Activated T-cell treated with anti-CD3 and anti-CD28 coated beads, Interleukin-2, amount 50 U/mL, for 72 hours (primary cell): Measurements from ENCODE around the gene RGCC. TPM values are rescaled to one million over a fixed set of nuclear protein-coding genes. Genes with fewer than 3 reads are reported as not detected.

ENCODE experiments used
- ATAC-seq, 2 donors: fragments of 150-1000 bp; cut with Tn5 transposase; replicated peaks in 1 of 2; 2 replicates each; pipeline ENCODE4 v1.10.0; 2021; ENCODE audit warnings: moderate library complexity in 2 of 2, mild to moderate bottlenecking in 1 of 2
- DNase-seq, 2 donors: peaks; one replicate each; pipeline ENCODE4 v3.0.0; 2021 to 2022; ENCODE audit warnings: mixed read lengths in 1 of 2
- H3K27ac Mint-ChIP-seq: one replicate; pipeline ENCODE4 v1.8.0; 2022; ENCODE audit warnings: mild to moderate bottlenecking, moderate library complexity, mixed read lengths
- H3K27me3 Mint-ChIP-seq: one replicate; pipeline ENCODE4 v1.8.0; 2022; ENCODE audit warnings: low read depth, mixed read lengths
- H3K36me3 Mint-ChIP-seq, 2 donors: one replicate each; pipeline ENCODE4 v1.8.0; 2022; ENCODE audit warnings: mixed read lengths in 2 of 2, mild to moderate bottlenecking in 1 of 2; ENCODE audit not compliant: insufficient read depth in 2 of 2
- H3K4me1 Mint-ChIP-seq: one replicate; pipeline ENCODE4 v1.8.0; 2022; ENCODE audit warnings: low read depth, mixed read lengths
- H3K4me3 Mint-ChIP-seq, 2 donors: one replicate each; pipeline ENCODE4 v1.8.0; 2022; ENCODE audit warnings: mild to moderate bottlenecking in 2 of 2, mixed read lengths in 2 of 2, moderate library complexity in 2 of 2
- H3K9me3 Mint-ChIP-seq, 2 donors: one replicate each; pipeline ENCODE4 v1.8.0; 2022; ENCODE audit warnings: mixed read lengths in 2 of 2
- total RNA-seq, 2 donors: library from RNA; stranded (reverse); gene quantifications; one replicate each; pipeline ENCODE4 v1.2.3, GENCODE V29; 2022

The RGCC gene
- total RNA-seq, 2 donors from 2014 or later, result 85.1 to 111 TPM

DNA sequence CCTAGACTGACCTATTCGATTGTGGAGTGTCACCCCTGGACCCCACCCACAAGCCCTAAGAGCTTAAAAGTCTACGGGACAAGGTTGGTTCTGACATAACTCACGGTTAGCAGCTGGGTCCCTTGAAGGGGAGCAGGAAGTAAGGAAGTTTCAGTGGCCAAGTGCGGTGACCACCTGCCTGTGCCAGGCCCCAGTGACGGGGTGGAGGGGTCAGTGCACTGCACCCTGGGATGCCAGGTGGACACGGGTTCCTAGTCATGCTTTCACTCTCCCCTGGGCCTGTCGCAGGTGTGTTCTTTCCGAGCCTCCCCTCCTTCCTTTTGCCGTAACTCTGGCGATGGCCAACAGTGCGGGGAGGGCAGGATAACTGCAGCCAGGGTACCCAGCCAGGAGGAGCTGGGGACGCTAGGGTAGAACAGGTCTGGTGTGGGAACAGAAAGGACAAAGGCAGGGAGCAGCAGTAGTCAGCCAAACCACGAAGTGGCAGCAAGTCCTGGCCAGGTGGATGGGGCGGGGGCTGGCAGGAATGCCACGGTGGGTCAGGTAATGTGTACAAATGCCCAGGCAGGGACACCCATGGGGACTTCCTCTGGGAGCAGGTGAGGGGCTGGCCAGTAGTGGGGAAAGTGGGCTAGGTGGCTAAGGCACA, 58.3 kb downstream of the RGCC start:
- no peak for DNase-seq
- H3K9me3 Mint-ChIP-seq, result no peaks in the 10 kb centered on the region
- no peaks in the 10 kb centered on the region for H3K36me3 Mint-ChIP-seq
- ATAC-seq, result no peak
- H3K27me3 Mint-ChIP-seq, result no peaks in the 10 kb centered on the region
- H3K4me1 Mint-ChIP-seq, result no peaks in the 10 kb centered on the region
- no peak overlapping the region for H3K4me3 Mint-ChIP-seq
- no peak overlapping the region for H3K27ac Mint-ChIP-seq

DNA sequence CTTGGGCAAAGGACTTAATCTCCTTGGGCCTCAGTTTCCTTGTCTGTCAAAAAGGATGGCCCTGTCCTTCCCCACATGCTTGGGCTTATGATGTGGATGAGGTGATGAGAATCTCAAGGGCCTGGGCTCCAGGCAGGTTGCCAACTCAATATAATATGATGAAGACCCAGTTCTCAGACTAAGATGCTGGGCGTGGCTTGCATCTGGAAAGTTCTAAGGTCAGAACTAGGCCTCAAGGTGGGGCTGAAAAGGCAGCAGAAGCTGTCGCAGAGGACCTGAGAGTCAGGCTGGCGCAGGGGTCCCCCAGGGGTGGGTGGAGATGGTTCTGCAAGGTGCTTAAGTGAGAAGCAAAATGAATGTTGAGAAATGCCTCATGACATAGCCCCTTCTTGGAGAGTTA, 58.8 kb downstream of the RGCC start:
- DNase-seq (no peak), ATAC-seq (no peak)
- H3K36me3 Mint-ChIP-seq, result no peaks in the 10 kb centered on the region
- no peaks in the 10 kb centered on the region for H3K27me3 Mint-ChIP-seq
- H3K9me3 Mint-ChIP-seq, result no peaks in the 10 kb centered on the region
- H3K4me1 Mint-ChIP-seq, result no peaks in the 10 kb centered on the region
- H3K4me3 Mint-ChIP-seq, result no peak overlapping the region
- H3K27ac Mint-ChIP-seq, result no peak overlapping the region

DNA sequence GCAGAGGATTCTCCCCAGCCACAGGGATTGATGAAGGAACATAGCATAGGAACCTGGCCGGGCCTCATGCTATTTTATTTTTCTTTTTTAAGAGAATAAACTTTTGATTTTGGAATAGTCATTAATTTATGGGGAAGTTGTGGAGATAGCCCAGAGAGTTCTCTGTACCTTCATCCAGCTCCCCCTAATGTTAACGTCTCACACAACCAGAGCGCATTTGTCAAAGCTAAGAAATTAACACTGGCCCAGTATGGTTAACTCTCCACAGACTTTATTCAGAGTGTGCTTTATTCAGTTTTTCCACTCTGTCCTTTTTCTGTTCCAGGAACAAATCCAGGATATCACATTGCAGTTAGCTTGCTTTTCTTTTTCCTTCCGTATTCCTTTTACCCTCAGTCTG, 59.4 kb downstream of the RGCC start:
- H3K9me3 Mint-ChIP-seq, result no peaks in the 10 kb centered on the region
- DNase-seq (no peak), ATAC-seq (no peak)
- H3K36me3 Mint-ChIP-seq, result no peaks in the 10 kb centered on the region
- H3K4me1 Mint-ChIP-seq, result no peaks in the 10 kb centered on the region
- H3K4me3 Mint-ChIP-seq, result no peak overlapping the region
- H3K27ac Mint-ChIP-seq, result no peak overlapping the region
- H3K27me3 Mint-ChIP-seq, result no peaks in the 10 kb centered on the region

- Mint-ChIP-seq H3K9me3 (peaks cover 0 to under 1% of the 10 kb centered on the region in 2 donors), H3K36me3 (no peaks in the 10 kb centered on the region), H3K27me3 (no peaks in the 10 kb centered on the region), H3K4me3 (no peak overlapping the region), H3K4me1 (no peaks in the 10 kb centered on the region), H3K27ac (peak overlapping the region; percentile 21)
- ATAC-seq (no peak), DNase-seq (no peak)
These were observed 62.8 kb downstream of the RGCC start for GRCh38 chr13:41520016-41520659.

Other genes with a start within 250 kb of the RGCC start
- 10 to 100 TPM; 24.2 to 30.3 TPM for gene MTRF1, start 194.0 kb upstream of the RGCC start, total RNA-seq
- gene NAA16, start 146.3 kb upstream of the RGCC start, total RNA-seq, result 10 to 100 TPM; 16.5 to 27.3 TPM